Measurements from ENCODE around the gene CDH4.

The CDH4 gene

DNA sequence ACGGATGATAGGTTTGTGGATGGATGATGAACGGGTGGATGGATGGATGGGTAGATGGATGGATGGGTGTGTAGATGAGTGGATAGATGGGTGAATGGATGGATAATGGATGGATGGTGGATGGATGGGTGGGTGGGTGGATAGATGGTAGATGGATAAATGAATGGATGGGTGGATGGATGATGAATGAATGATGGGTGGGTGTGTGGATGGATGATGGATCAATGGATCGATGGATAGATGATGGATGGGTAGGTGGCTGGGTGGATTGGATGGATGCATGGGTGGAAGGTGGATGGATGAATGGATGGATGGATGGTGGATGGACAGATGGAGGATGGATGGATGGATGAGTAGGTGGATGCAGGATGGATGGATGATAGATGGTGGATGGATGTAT, 419.5 kb downstream of the CDH4 start:
- TF ChIP-seq TEAD4 (IDR thresholded peaks at IDR 0.05) (no peak), YY1 (IDR thresholded peaks at IDR 0.05; ENCODE audit: low read depth) (no peak), RAD21 (IDR thresholded peaks at IDR 0.05; ENCODE audit: low read depth) (no peak), EGR1 (IDR thresholded peaks at IDR 0.05) (no peak), CREB1 (IDR thresholded peaks at IDR 0.05; ENCODE audit: low read depth) (no peak), FOXM1 (IDR thresholded peaks at IDR 0.05; ENCODE audit: borderline replicate concordance, low read depth) (no peak), CEBPB (IDR thresholded peaks at IDR 0.05) (no peak)

DNA sequence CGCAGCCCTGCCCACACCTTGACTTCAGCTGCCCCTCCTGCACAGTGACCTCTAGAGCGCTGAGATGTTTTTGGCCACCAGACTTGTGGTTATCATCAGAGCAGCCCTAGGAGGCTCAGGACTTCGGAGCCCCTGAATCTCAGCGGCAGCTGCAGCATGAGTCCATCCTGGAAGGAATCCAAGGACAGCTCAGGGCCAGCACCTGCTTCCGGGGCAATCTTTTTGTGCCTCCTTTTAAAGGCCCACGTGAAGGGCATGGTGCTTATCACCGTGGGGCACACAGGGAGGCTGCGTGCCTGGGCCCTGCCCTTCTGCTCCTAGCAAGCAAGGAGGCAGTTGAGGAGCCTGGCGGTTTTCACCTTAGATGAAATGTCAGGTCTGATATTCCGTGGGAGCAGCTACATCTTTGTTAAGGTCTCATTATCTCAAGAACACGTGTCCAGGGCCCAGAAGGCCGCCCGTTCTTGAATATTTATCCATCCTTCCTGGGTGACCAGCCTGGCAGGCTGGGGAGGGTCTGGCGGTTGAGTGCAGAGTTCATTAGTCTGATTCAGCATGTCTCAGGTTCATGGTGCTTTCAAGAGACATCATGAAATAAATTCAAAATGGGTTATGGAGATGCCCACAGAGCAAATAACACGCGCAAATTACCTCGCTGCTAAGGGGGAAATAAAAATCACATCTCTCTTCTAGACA, 421.2 kb downstream of the CDH4 start:
- no peak for TF ChIP-seq EP300 (IDR thresholded peaks at IDR 0.05; ENCODE audit: borderline replicate concordance)

DNA sequence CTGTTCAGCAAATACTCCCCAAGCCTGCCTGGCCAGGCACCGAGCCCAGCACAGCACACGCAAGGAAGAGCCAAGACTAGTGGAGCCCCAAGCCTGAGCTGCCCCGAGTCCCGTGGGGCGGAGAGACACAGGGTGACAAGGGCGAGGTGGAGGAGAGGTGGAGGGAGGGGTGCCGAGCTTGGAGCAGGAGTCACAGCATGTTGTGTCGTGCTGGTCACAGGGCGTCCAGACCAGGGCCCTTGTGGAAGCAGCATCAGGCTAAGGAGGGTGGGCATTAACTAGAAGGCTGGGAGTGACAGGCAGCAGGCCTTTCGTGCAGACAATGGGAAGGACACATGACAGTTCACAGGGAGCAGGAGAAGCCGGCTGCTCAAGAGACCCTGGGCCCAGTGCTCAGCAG, 422.1 kb downstream of the CDH4 start:
- TF ChIP-seq EGR1 (IDR thresholded peaks at IDR 0.05) (no peak), NFIC (IDR thresholded peaks at IDR 0.05) (no peak), FOXM1 (IDR thresholded peaks at IDR 0.05; ENCODE audit: borderline replicate concordance, low read depth) (no peak), YY1 (IDR thresholded peaks at IDR 0.05; ENCODE audit: low read depth) (no peak), ZBTB7A (IDR thresholded peaks at IDR 0.05; ENCODE audit: low read depth) (no peak)
- TF ChIP-seq, protein P1, sequence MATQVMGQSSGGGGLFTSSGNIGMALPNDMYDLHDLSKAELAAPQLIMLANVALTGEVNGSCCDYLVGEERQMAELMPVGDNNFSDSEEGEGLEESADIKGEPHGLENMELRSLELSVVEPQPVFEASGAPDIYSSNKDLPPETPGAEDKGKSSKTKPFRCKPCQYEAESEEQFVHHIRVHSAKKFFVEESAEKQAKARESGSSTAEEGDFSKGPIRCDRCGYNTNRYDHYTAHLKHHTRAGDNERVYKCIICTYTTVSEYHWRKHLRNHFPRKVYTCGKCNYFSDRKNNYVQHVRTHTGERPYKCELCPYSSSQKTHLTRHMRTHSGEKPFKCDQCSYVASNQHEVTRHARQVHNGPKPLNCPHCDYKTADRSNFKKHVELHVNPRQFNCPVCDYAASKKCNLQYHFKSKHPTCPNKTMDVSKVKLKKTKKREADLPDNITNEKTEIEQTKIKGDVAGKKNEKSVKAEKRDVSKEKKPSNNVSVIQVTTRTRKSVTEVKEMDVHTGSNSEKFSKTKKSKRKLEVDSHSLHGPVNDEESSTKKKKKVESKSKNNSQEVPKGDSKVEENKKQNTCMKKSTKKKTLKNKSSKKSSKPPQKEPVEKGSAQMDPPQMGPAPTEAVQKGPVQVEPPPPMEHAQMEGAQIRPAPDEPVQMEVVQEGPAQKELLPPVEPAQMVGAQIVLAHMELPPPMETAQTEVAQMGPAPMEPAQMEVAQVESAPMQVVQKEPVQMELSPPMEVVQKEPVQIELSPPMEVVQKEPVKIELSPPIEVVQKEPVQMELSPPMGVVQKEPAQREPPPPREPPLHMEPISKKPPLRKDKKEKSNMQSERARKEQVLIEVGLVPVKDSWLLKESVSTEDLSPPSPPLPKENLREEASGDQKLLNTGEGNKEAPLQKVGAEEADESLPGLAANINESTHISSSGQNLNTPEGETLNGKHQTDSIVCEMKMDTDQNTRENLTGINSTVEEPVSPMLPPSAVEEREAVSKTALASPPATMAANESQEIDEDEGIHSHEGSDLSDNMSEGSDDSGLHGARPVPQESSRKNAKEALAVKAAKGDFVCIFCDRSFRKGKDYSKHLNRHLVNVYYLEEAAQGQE (IDR thresholded peaks at IDR 0.05; ENCODE audit: low read depth), result no peak
- TF ChIP-seq, protein P2, sequence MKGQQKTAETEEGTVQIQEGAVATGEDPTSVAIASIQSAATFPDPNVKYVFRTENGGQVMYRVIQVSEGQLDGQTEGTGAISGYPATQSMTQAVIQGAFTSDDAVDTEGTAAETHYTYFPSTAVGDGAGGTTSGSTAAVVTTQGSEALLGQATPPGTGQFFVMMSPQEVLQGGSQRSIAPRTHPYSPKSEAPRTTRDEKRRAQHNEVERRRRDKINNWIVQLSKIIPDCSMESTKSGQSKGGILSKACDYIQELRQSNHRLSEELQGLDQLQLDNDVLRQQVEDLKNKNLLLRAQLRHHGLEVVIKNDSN (IDR thresholded peaks at IDR 0.05), result no peak

DNA sequence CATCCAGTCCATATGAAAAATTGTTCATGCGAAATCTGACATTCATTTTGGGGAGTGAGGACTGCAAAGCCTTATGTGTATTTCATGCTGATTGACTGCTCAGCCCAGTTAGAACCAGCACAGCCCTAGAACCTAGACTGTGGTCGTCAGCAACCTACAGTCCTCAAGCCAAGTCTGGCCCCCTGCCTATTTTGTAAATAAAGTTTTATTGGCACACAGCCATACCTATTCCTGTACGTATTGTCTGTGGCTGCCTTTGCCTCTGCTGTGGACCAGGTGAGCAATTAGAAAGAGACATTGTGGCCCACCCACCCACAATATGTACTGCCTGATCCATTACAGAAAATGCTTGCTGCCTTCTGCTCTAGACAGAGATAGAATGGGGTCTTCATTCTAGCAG, 422.6 kb downstream of the CDH4 start:
- TF ChIP-seq CEBPB (IDR thresholded peaks at IDR 0.05), result no peak
- TF ChIP-seq, protein P2 (IDR thresholded peaks at IDR 0.05), result no peak

DNA sequence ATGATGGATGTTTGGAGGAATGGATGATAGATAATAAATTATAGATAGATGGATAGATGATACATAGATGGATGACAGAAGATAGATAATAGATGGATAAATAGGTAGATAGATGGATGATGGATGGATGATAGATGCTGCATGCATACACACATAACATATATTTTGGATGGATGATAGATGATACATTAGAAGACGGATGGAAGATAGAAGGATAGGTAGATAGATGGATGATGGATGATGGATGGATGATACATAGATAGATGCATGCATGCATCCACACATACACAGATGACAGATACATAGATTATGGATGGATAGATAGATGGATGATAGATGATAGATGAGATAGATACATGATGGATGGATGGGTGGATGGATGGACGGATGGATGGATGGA, 425.9 kb downstream of the CDH4 start:
- no peak for TF ChIP-seq CEBPB (IDR thresholded peaks at IDR 0.05)
- TF ChIP-seq TAF1 (IDR thresholded peaks at IDR 0.05; ENCODE audit: low read depth), result no peak
- TF ChIP-seq NFIC (IDR thresholded peaks at IDR 0.05), result no peak
- TF ChIP-seq YY1 (IDR thresholded peaks at IDR 0.05; ENCODE audit: low read depth), result no peak
- TF ChIP-seq, protein P1 (IDR thresholded peaks at IDR 0.05; ENCODE audit: low read depth), result no peak
- no peak for TF ChIP-seq RAD21 (IDR thresholded peaks at IDR 0.05; ENCODE audit: low read depth)

DNA sequence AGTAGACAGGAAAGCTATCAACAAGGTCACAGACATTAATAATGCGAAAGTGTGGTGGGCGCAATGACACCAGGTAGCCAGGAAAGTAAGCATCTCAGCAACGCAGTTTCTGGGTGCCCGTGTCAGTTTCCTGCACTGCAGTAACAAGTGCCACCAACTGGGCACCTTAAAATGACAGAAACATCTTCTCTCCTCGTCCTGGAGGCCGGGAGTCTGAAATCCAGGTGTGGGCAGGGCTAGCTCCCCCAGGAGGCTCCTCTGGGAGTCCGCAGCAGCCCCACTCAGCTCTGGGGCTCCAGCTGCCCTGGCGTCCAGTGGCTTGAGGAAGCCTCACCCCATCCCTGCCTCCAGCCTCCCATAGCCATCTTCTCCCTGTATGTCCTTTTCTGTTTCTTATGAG, 426.4 kb downstream of the CDH4 start:
- TF ChIP-seq, protein P1 (IDR thresholded peaks at IDR 0.05; ENCODE audit: low read depth), result no peak

DNA sequence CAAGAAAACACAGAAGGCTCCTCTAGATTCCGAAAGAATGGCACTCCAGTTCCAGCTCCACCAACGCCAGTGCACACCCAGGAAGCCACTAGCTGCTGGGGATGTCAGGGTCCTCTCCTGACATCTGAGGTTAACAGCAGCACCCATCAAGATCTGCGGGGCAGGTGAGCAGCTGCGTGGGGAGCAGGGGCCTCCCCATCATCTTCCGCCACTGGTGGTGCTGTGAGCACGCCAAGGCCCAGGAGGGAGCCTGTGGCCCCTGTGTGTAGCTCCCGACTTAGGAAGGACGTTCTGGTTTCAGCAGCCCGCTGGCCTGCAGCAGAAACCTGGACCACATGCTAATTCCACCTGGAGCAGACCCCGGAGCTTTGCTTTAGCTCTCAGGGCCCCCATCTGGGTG, 427.4 kb downstream of the CDH4 start:
- TF ChIP-seq TEAD4 (IDR thresholded peaks at IDR 0.05) (no peak), NFIC (IDR thresholded peaks at IDR 0.05) (no peak), CREB1 (IDR thresholded peaks at IDR 0.05; ENCODE audit: low read depth) (no peak), YY1 (IDR thresholded peaks at IDR 0.05; ENCODE audit: low read depth) (no peak), ZBTB7A (IDR thresholded peaks at IDR 0.05; ENCODE audit: low read depth) (no peak), CEBPB (IDR thresholded peaks at IDR 0.05) (no peak), EP300 (IDR thresholded peaks at IDR 0.05; ENCODE audit: borderline replicate concordance) (no peak), RAD21 (IDR thresholded peaks at IDR 0.05; ENCODE audit: low read depth) (no peak), FOXM1 (IDR thresholded peaks at IDR 0.05; ENCODE audit: borderline replicate concordance, low read depth) (no peak), TCF12 (IDR thresholded peaks at IDR 0.05; ENCODE audit: low read depth) (no peak), TAF1 (IDR thresholded peaks at IDR 0.05; ENCODE audit: low read depth) (no peak), EGR1 (IDR thresholded peaks at IDR 0.05) (no peak)
- TF ChIP-seq, protein P1 (IDR thresholded peaks at IDR 0.05; ENCODE audit: low read depth), result no peak
- TF ChIP-seq, protein P2 (IDR thresholded peaks at IDR 0.05), result no peak
- TF ChIP-seq, protein P3, sequence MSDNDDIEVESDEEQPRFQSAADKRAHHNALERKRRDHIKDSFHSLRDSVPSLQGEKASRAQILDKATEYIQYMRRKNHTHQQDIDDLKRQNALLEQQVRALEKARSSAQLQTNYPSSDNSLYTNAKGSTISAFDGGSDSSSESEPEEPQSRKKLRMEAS (IDR thresholded peaks at IDR 0.05), result no peak

Measured in Ishikawa (cell line).